Suppressor macrophage treated with lipopolysaccharide for 4 hours (primary cell): ENCODE measurements around the gene KRT36.

Experiments
- DNase-seq: peaks from one replicate; pipeline ENCODE4 v3.0.0-alpha.2; 2020

The KRT36 gene

GRCh38 chr17:41489531-41489930 is at the start of gene KRT36:
Gene KRT36 (minus strand): TSS chr17:41489910. CDS start chr17:41489864, 46 bp downstream.
- DNase-seq, result no peak

DNA sequence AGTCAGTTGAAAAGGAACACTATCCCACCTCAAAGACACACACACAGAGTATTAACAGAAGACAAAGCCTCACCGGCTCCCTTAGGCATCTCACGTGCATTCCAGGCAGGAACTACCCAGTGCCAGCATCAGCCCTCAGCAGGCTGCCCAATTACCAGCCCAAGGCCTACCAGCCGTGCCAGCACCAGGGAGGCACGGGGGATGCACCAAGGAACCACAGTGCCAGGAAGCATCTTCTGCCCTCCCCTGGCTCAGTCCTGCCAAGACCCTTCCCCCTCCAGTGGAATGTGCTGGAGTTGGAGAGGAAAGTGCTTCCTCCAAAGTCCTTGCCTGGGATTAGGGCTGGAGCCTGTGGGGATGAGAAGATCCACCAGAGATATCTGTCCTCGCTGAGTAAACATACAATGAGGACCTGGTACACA is 49.4 kb upstream of the KRT36 start:
- DNase-seq, result no peak

DNA sequence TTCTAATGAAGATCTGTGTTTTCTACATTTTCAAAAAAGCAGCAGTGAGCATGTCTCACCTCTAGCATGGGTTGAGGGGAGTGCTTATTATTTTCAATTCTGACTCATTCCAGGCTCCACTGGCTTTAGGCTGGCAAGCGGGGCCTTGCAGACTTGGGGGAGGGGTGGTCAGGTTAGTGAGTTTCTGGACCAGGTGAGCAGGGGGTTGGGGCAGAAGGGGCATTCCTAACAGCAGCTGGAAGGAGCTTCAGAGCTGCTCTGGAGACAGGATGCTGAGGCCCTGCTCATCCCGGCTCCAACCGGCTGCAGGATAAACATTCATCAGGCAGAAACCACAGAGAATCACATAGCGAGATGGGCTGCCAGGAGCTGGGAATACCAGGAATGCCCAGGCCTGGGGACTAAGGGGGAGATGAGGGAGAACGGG is 48.9 kb upstream of the KRT36 start:
- no peak for DNase-seq

GRCh38 chr17:41537990-41538389 is 48.3 kb upstream of the KRT36 start:
- DNase-seq, result no peak

GRCh38 chr17:41537614-41537954 is 47.9 kb upstream of the KRT36 start:
- no peak for DNase-seq

- no peak for DNase-seq
Observed at GRCh38 chr17:41536741-41537613, 47.3 kb upstream of the KRT36 start.

DNA sequence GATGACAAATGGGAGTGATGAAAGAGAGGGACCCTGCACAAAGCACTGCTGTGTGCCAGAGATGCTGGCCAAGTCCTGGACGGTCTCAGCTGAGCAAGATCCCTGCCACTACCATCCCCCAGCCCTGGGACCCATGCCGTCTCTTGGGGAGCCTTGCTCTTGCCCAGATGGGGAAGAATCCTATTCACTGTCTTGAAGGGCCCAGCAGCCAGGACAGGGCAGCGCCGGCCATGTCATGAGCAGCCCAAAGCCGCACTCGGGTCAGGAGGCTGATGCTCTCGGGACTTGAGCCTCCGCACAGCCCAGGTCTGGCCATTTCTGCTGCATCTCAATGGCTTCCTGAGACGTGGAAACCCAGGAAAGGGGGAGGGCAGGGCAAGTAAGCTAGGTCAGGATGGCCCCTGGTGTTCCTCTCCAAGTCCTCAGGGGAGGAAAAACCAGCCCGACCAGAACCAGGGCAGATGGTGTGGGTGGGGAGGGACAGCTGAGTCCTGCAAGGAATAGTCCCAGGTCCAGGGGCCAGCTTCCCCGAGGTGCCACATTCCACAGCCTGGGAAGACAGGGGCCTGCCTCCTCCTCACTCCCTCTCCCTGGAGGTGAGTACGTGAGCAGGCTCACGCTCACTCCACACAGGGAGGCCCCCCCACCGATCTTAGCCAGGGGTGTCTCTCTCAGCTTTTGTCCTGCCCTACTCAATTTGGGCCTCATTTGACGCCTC is 46.2 kb upstream of the KRT36 start:
- no peak for DNase-seq

DNA sequence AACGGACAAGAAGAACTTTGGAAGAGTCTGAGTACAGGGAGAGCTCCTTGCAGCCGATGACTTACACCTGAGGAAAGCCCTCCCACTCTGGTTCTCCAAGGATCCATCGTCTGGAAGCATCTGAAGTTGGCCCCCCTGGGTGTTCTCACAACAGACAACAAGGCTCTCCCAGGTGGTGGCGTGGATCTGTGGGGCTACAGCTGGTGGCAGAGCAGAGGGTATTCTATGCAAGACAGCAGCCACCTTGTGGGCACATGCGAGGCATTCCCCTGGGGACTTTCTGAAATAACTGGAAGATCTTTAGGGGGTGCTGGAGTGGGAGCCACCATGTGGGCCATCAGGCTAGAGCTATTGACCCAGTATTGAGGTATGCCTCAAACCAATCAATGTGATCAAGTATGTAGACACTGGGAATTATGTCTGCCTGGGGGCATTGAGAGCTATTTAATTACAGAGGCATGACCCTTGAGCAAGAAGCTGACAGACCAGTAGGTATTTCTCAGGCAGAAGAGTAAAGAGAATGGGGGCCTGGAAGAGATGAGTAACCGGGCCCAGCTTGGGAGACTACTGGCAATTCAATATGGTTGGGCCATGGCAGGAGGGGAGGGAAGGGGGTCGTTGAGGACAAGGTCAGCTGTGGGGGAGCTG is 45.3 kb upstream of the KRT36 start:
- no peak for DNase-seq

DNA sequence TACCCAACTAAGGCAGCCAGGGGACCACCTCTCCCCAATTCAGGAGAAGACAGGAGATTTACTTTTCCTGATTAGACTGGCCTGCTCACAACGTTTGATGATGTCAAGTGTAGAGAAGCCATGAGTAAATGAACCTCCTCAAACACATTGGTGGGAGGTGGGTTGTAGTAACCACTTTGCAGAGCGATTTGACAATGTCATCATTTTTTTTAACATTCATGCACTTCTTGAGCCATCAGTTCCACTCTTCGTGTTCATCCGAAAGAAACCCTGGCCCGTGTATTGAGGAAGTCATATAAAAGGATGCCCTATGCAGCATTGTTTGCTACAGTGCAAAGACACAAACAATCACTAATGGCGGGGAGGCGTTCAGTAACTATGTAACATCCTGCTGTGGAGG is 43.9 kb upstream of the KRT36 start:
- no peak for DNase-seq

DNA sequence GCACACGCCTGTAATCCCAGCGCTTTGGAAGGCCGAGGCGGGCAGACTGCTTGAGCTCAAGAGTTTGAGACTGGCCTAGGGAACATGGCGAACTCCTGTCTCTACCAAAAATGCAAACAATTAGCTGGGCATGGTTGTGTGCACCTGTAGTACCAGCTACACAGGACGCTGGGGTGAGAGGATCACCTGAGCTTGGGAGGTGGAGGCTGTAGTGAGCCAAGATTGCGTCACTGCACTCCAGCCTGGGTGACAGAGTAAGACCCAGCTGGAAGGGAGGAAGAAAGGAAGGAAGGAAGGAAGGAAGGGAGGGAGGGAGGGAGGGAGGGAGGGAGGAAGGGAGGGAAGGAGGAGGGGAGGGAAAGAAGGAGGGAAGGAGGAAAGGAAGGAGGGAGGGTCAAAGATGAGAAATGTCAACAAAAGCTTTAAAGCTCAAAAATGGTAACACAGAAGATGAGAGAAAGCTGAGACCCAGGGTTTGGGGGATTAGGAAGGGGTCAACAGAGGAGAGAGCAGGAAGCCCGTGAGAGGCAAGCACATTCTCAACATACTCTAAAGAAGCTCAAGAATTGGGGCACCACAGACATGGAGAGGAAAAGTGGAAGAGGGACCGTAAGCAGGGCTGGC is 43.3 kb upstream of the KRT36 start:
- DNase-seq, result no peak

DNA sequence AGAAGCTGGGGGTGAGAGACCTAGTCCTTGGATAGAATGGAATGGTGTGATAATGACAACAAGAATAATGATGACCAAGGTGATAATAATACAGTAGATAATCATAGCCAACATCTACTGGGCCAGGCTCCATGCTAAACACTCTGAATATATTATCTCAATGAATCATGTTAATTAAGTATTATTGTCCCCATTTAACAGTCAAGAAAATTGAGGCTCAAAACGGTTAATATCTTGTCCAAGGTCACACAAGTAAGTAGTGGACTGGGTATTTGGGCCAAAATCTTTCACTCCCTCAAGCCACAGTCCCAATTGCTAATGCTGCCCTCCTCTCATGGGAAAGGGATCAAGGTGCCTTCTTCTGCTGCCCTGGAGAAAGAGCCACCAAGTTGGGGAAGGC is 42.3 kb upstream of the KRT36 start:
- no peak for DNase-seq

DNA sequence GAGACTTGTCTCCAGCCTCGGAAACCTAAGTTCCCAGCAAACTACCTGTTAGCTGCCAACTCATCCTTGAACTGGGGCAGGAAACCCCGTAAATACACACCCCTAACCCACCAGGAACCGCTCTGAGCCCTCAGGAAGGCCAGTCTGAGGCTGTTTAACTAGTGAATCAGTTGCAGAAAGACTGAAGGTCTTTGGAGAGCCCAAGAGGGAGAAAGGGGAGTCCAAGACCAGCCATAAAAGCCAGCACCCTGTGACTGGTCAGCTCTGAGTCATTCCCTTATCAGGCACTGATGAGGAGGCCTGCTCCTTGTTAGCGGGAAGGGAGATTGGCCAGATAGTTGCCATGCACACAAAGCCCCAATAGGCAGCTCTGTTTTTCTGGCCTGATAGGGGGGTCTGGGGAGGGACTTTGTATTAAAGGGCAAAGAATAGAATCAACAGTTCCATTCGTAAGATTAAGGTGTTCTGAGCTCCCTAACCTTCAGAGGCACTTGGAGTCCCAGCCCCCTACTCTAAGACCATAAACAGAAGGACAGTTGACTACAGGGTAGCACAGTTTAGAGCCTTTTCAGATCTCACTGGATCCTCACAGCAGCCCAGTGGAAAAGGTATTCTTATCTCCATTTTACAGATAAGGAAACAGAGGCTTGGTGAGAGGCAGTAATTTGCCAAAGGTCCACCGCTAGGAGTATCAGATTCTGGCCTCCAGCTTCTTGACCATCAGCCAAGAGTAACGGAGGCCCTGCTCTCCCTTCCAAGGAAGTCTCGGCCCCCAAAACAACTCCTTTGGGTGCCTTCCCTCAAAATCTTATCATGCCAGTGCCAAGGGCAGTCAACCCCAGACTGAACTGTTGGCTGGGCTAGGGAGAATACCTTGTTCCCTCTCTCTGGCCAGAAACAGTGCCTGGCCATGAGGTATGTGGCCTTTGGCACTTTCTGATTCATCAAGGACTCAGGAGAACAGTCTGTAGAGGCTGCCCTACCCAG is 40.6 kb upstream of the KRT36 start:
- no peak for DNase-seq

DNA sequence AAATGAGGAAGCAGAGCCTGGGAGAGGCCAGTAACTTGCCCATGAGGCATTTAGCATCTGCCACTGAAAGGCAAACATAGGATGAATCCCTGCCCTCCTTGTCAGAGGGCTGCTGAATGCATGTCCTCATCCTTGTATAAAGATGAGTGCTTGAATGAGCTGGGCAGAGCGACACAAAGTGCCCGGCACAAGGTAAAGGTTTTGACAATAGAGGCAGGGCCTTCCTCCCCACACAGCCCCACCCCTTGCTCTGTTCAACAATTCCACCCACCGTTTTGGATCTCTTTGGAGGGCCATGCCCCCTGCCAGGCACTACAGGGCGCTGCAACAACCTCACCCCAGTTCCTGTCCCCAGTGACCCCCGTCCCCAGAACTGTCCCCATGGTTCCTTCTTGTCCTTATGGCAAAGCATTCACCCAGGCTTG is 39.8 kb upstream of the KRT36 start:
- DNase-seq, result no peak

- DNase-seq, result no peak
Observed at GRCh38 chr17:41528959-41529353, 39.2 kb upstream of the KRT36 start.

DNA sequence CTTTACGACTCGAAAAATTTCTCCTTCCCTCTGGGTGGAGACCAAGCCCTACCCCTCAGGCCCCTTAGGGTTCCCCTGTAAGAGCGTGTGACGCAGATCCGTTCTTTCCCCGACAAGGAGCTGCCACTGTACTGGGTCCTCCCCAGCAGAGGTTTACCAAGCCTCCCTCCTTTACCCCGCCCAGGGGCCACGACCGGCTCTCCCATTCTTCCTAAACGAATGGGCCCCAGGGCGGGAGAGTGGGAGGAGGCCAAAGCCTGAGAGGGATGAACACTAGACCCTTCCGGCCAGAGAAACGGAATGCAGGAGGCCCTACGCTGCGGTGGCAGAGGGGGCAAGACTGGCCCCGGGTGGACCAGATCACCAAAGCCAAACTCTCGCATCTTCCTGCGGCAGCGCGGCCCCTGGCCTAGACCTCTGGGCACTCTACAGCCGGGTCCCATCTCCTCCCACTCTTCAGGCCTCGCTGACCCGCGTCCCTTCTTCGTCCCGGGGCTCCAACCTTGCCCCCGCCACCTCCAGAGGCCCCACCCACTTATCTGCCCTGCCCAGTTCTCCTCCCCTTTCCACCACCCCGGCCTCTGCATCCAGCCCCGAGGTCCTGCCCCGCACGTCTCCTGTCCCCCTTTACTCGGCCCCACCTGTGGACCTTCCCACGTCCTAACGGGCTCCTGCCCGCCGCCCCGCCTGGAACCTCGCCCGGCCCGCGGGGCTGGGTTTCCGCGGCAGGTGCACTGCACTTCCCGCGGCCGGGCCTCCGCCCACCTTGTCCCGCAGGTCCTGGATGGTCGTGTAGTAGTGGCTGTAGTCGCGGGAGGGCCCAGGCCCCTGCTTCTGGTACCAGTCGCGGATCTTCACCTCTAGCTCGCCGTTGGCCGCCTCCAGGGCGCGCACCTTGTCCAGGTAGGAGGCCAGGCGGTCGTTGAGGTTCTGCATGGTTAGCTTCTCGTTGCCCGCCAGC is 37.6 kb upstream of the KRT36 start:
- DNase-seq, result no peak

- DNase-seq, result no peak
Observed at GRCh38 chr17:41524261-41524660, 34.6 kb upstream of the KRT36 start.

GRCh38 chr17:41523787-41524186 is 34.1 kb upstream of the KRT36 start:
- DNase-seq, result no peak

GRCh38 chr17:41523225-41523593 is 33.5 kb upstream of the KRT36 start:
- DNase-seq, result no peak

- no peak for DNase-seq
Observed at GRCh38 chr17:41522301-41523224, 32.9 kb upstream of the KRT36 start.
